ENCODE measurements around the gene RASSF7.

Gene RASSF7

GRCh38 chr11:533586-534395, 27.0 kb upstream of the RASSF7 start:
- DNase-seq: no peak

GRCh38 chr11:534396-535209, 26.2 kb upstream of the RASSF7 start:
- peak; percentile 22 for DNase-seq

GRCh38 chr11:535210-535518, 25.6 kb upstream of the RASSF7 start:
- DNase-seq: no peak

- peak; percentile 71 for DNase-seq
Observed at GRCh38 chr11:535519-536454, 25.0 kb upstream of the RASSF7 start, which contains the start of gene HRAS. Gene HRAS, minus strand, starts transcription at chr11:535576.

GRCh38 chr11:536841-537621, 23.7 kb upstream of the RASSF7 start, which contains the start of gene LRRC56:
Gene LRRC56, plus strand, starts transcription at chr11:537527. Its CDS starts 3,158 bp downstream, at chr11:540685.
- peak; percentile 52 for DNase-seq

- no peak for DNase-seq
Observed at GRCh38 chr11:537622-538430, 22.9 kb upstream of the RASSF7 start.

GRCh38 chr11:538431-539051, 22.2 kb upstream of the RASSF7 start:
- no peak for DNase-seq

- DNase-seq: no peak
Observed at GRCh38 chr11:539971-540481, 20.7 kb upstream of the RASSF7 start.

GRCh38 chr11:540583-541432, 20.0 kb upstream of the RASSF7 start:
- DNase-seq: no peak

GRCh38 chr11:541433-541885, 19.3 kb upstream of the RASSF7 start:
- DNase-seq: no peak

GRCh38 chr11:544817-545166, 16.0 kb upstream of the RASSF7 start:
- DNase-seq: no peak

- DNase-seq: no peak
Observed at GRCh38 chr11:545171-545570, 15.6 kb upstream of the RASSF7 start.

- DNase-seq: no peak
Observed at GRCh38 chr11:548700-549603, 11.8 kb upstream of the RASSF7 start.

GRCh38 chr11:550021-550745, 10.6 kb upstream of the RASSF7 start:
- no peak for DNase-seq

GRCh38 chr11:550746-551085, 10.1 kb upstream of the RASSF7 start:
- DNase-seq: no peak

- DNase-seq: no peak
Observed at GRCh38 chr11:551131-551530, 9.6 kb upstream of the RASSF7 start.

- DNase-seq: no peak
Observed at GRCh38 chr11:551596-551995, 9.2 kb upstream of the RASSF7 start.
